Peyer's patch (tissue), 4 donors: ENCODE results near the gene TRAPPC2L. TPM values are rescaled to one million over a fixed set of nuclear protein-coding genes. Genes with fewer than 3 reads are reported as not detected.

Experiments used
- DNase-seq, 3 donors: peaks; one replicate each; pipeline ENCODE4 v3.0.0-alpha.2; 2017 to 2019
- H3K27ac ChIP-seq, 4 donors: fragments of 200-600 bp; sonication (generic); one replicate each; pipeline ENCODE4 v1.5.1; 2016 to 2019
- H3K27me3 ChIP-seq, 2 donors: fragments of 200-600 bp; sonication (generic); one replicate each; pipeline ENCODE4 v1.5.1; 2019
- H3K36me3 ChIP-seq, 3 donors: fragments of 200-600 bp; sonication (generic); one replicate each; pipeline ENCODE4 v1.5.1; 2016 to 2019
- H3K4me1 ChIP-seq, 4 donors: fragments of 200-600 bp; sonication (generic); one replicate each; pipeline ENCODE4 v1.5.1; 2016 to 2019
- H3K4me3 ChIP-seq, 4 donors: fragments of 200-600 bp; sonication (generic); 1 replicate in 3 of 4; 2 replicates in 1 of 4; pipeline ENCODE4 v1.5.1; 2016 to 2019; ENCODE audit warnings: mild to moderate bottlenecking in 1 of 4
- H3K9me3 ChIP-seq, 4 donors: fragments of 200-600 bp; sonication (generic); one replicate each; pipeline ENCODE4 v1.5.1; 2016 to 2019; ENCODE audit warnings: mild to moderate bottlenecking in 1 of 4
- POLR2A ChIP-seq, 2 donors: fragments of 450-650 bp; IDR thresholded peaks; one replicate each; pipeline ENCODE4 v1.5.1; 2017; ENCODE audit warnings: antibody characterized with exemption in 2 of 2, mild to moderate bottlenecking in 2 of 2, moderate library complexity in 2 of 2
- total RNA-seq, 4 donors: library from RNA; depleted of rRNA; stranded (reverse); fragments of >200 nt; gene quantifications; one replicate each; pipeline ENCODE4 v1.1.0, GENCODE V29; 2016
- TF ChIP-seq, protein P1 (sequence below), 6 experiments: fragments of 450-650 bp in 4 of 6; fragments of 200-600 bp in 2 of 6; sonication (generic) in 1 of 6; IDR thresholded peaks; one replicate each; pipeline ENCODE4 v1.5.1; 2017 to 2019; ENCODE audit warnings: antibody characterized with exemption in 6 of 6, mild to moderate bottlenecking in 3 of 6, moderate library complexity in 1 of 6

The TRAPPC2L gene, protein sequence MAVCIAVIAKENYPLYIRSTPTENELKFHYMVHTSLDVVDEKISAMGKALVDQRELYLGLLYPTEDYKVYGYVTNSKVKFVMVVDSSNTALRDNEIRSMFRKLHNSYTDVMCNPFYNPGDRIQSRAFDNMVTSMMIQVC
- 10 to 100 TPM; 20.4 to 47.9 (median 35.4) TPM for total RNA-seq

DNA sequence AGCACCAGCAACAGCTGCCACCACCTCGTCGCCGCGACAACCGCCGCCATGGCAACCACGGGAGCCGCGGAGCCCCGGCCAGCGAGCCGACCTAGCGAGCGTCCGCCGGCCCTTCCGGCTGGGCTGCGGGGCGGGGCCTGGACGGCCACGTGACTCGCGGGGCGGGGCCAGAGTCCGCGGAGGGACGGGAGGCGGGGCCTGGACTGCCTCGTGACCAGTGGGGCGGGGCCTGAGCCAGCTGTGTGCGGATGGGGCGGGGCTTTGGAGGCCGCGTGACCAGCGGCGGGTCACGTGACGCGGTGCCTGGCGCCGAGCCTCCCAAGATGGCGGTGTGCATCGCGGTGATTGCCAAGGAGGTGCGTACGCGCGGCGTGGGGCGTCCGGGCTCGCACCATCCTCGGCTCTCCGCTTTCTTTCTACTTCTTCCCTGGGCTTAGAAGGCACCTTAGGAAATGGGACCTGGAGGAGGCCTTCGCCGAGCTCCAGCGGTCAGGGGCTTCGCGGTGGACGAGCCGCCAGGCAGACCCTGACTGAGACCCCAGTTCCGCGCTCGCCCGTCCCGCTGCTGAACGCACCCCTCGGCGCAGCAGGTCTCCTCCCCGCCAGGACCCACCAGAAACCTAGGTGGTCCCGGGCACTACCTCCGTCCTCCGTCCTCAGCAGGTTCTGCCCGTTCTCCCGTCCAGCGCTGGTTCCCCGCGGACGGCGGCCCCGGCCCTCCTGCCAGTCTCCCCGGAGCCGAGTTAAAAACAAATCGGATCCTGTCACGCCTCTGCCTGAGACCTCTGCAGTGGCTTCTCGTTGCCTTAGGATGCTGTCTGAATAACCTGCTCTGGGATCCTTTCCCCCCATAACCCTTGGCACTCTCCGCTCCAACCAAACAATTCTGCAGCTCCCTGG, at the start of gene TRAPPC2L, which contains the start of gene GALNS:
TSS of gene TRAPPC2L (plus strand) at position 300 of the 900 bp plus-strand sequence. CDS start at position 324, 24 bp downstream.
TSS of gene GALNS (minus strand) at position 120 of the 900 bp plus-strand sequence. CDS start at position 50, 70 bp downstream.
- peak within 1 kb of the TSS; percentile 84 to 89 (median 86) for H3K27ac ChIP-seq

DNA sequence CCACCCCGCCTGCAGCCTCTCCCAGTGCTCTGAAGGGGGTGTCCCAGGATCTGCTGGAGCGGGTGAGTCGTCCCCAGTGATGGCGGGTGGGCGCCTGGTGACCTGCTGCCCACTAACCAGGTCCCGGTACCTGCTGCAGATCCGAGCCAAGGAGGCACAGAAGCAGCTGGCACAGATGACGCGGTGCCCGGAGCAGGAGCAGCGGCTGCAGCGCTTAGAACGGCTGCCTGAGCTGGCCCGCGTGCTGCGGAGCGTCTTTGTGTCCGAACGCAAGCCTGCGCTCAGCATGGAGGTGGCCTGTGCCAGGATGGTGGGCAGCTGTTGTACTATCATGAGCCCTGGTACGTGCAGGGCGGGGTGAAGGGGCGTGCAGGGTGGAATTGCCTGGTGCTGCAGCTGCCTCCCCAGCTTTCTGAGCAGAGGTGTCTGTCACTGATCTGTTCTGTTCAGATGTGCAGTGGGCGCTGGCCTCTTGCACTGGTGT, 49.7 kb upstream of the TRAPPC2L start:
- DNase-seq, result no peak
- Histone ChIP-seq H3K27ac (no peak overlapping the region), H3K4me3 (no peak overlapping the region), H3K9me3 (no peaks in the 10 kb centered on the region), H3K4me1 (peaks cover 6 to 32% (median 22%) of the 10 kb centered on the region in 4 donors), H3K36me3 (peaks cover 0 to 18% (median 0%) of the 10 kb centered on the region in 3 donors), H3K27me3 (no peaks in the 10 kb centered on the region)
- TF ChIP-seq POLR2A (IDR thresholded peaks at IDR 0.05), result no peak
- TF ChIP-seq, protein P1, sequence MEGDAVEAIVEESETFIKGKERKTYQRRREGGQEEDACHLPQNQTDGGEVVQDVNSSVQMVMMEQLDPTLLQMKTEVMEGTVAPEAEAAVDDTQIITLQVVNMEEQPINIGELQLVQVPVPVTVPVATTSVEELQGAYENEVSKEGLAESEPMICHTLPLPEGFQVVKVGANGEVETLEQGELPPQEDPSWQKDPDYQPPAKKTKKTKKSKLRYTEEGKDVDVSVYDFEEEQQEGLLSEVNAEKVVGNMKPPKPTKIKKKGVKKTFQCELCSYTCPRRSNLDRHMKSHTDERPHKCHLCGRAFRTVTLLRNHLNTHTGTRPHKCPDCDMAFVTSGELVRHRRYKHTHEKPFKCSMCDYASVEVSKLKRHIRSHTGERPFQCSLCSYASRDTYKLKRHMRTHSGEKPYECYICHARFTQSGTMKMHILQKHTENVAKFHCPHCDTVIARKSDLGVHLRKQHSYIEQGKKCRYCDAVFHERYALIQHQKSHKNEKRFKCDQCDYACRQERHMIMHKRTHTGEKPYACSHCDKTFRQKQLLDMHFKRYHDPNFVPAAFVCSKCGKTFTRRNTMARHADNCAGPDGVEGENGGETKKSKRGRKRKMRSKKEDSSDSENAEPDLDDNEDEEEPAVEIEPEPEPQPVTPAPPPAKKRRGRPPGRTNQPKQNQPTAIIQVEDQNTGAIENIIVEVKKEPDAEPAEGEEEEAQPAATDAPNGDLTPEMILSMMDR (IDR thresholded peaks at IDR 0.05), result no peak

More for the DNA sequence above, at the start of gene TRAPPC2L, which contains the start of gene GALNS:
- H3K27me3 ChIP-seq, result no peaks in the 10 kb centered on the region
- H3K4me1 ChIP-seq, result peaks cover 0 to 32% (median 14%) of the 10 kb centered on the region in 4 donors
- peak within 1 kb of the TSS; percentile 81 to 95 (median 93) for H3K4me3 ChIP-seq
- DNase-seq, result peak; percentile 100
- peaks cover 0 to 33% (median 0%) of the 10 kb centered on the region in 3 donors for H3K36me3 ChIP-seq
- no peaks in the 10 kb centered on the region for H3K9me3 ChIP-seq
- TF ChIP-seq, protein P1 (IDR thresholded peaks at IDR 0.05), result no peak
- TF ChIP-seq POLR2A (IDR thresholded peaks at IDR 0.05), result peak; percentile 88 to 90

DNA sequence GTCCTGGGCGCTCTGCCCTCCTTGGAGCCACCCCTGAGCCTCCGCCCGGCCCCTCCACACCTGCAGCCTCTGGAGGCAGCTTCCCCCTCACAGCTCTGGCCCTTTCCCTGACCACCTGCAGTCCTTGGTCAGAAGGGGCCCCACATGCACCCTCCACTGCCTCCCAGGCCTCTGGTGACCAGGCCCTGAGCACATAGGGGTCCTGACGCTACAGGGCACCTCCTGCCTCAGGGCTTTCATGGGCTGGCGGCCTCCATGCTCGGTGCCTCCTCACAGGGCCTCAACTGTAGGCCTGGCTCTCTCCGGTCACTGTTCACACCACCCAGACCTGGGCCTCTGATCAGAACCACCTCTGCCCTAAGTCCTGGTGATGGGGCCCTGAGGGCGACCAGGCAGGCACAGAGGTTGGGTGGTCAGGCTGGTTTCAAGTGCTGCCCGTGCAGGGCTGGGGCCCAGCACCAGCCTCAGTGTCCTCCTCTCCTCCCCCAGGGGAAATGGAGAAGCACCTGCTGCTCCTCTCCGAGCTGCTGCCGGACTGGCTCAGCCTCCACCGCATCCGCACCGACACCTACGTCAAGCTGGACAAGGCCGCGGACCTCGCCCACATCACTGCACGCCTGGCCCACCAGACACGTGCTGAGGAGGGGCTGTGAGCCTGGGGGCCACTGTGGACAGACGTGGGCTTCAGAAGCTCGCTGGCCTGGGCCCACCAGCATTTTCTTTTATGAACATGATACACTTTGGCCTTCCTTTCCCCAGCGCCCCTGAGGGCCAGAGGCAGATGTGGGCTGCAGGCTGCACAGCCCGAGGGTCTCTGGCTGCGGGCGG, 49.1 kb upstream of the TRAPPC2L start:
- Histone ChIP-seq H3K27ac (no peak overlapping the region), H3K27me3 (no peaks in the 10 kb centered on the region), H3K36me3 (peaks cover 0 to 18% (median 0%) of the 10 kb centered on the region in 3 donors), H3K4me1 (peaks cover 6 to 39% (median 24%) of the 10 kb centered on the region in 4 donors), H3K9me3 (no peaks in the 10 kb centered on the region), H3K4me3 (no peak overlapping the region)
- no peak for DNase-seq
- TF ChIP-seq, protein P1 (IDR thresholded peaks at IDR 0.05), result no peak
- TF ChIP-seq POLR2A (IDR thresholded peaks at IDR 0.05), result no peak

DNA sequence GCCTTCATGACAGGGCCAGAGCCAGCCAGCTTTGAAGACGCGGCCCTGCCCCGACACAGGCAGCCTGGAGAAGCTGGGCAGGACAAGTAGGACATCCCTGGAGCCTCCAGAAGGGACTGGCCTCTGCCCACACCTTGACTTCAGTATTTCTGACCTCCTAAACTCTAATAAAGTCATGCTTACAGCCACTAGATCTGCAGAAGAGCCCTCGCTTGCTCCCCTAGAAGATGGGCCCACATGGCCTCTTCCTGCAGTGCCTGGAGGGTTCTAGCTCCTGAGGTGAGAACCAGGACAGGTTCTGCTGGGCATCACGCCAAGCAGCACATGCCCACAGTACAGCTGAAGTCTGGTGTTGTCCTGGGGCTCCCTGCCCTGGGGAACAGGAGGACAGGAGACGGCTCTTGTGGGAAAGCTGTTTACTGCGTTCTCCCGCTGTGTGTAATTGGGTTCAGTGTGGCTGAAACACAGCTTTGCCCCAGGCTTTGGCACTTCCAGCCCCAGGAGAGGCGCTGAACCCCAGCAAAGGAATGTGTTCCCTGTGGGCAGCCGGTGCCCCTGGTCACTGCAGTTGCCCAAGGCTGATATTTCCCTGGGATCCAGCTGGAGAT, 47.8 kb upstream of the TRAPPC2L start:
- Histone ChIP-seq H3K9me3 (no peaks in the 10 kb centered on the region), H3K36me3 (peaks cover 0 to 18% (median 0%) of the 10 kb centered on the region in 3 donors), H3K27me3 (no peaks in the 10 kb centered on the region), H3K27ac (no peak overlapping the region), H3K4me3 (no peak overlapping the region), H3K4me1 (peaks cover 3 to 39% (median 25%) of the 10 kb centered on the region in 4 donors)
- no peak for DNase-seq
- no peak for TF ChIP-seq POLR2A (IDR thresholded peaks at IDR 0.05)
- TF ChIP-seq, protein P1 (IDR thresholded peaks at IDR 0.05), result no peak
